Measurements from ENCODE around the gene MAD2L2. TPM values are rescaled to one million over a fixed set of nuclear protein-coding genes. Genes with fewer than 3 reads are reported as not detected.

The MAD2L2 gene
- polyA plus RNA-seq, 2 donors = 8.1 to 18.5 TPM

DNA sequence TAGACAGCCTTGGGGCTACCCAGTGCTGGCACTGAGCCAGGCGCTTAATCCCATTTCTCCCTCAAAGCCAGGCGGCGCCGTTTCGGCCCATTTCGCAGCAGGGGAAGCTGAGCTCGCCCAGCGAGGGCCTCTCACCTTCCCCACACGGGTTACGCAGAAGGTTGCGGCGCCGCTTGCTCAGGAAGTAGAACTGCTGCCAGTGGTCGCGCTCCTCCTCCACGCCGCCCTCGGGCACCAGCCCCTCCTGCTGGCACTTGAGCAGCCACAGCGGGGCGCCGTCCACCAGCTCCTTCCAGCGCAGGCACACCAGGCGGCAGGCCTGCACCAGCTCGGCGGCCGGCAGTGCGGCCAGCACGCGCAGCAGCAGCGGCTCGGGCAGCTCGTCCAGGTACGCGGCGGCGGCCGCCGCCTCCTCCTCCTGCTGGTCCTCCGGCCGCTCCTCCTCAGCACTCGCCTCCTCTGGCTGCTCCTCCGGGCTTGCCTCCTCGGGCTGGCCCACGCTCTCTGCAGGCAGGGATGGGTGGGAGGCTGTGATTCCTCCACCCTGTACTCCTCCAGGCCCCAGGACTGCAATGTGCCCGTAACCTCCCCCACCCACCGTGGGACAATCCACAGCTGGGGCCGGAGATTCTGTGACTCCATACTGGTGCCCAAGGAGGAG lies 30.5 kb downstream of the MAD2L2 start:
- 24 to 39% methylated on average over 39 to 47 of the region's 47 CpGs for WGBS, 2 donors
- Histone ChIP-seq H3K36me3 (ENCODE audit: control insufficient read depth in 2 of 2, insufficient read depth in 2 of 2, low read length in 1 of 2) (no peaks in the 10 kb centered on the region), H3K4me3 (ENCODE audit: low read depth in 1 of 2, low read length in 2 of 2) (no peak overlapping the region), H3K27me3 (ENCODE audit: control insufficient read depth in 1 of 2, insufficient read depth in 2 of 2, low read length in 2 of 2) (no peaks in the 10 kb centered on the region), H3K9me3 (ENCODE audit: control insufficient read depth in 2 of 2, insufficient read depth in 1 of 2, low read depth in 1 of 2, low read length in 1 of 2) (no peaks in the 10 kb centered on the region), H3K27ac (ENCODE audit: low read depth in 2 of 2, low read length in 1 of 2) (no peak overlapping the region), H3K4me1 (ENCODE audit: control insufficient read depth in 2 of 2, insufficient read depth in 2 of 2, low read length in 1 of 2) (peaks cover 8 to 11% of the 10 kb centered on the region in 2 donors)

DNA sequence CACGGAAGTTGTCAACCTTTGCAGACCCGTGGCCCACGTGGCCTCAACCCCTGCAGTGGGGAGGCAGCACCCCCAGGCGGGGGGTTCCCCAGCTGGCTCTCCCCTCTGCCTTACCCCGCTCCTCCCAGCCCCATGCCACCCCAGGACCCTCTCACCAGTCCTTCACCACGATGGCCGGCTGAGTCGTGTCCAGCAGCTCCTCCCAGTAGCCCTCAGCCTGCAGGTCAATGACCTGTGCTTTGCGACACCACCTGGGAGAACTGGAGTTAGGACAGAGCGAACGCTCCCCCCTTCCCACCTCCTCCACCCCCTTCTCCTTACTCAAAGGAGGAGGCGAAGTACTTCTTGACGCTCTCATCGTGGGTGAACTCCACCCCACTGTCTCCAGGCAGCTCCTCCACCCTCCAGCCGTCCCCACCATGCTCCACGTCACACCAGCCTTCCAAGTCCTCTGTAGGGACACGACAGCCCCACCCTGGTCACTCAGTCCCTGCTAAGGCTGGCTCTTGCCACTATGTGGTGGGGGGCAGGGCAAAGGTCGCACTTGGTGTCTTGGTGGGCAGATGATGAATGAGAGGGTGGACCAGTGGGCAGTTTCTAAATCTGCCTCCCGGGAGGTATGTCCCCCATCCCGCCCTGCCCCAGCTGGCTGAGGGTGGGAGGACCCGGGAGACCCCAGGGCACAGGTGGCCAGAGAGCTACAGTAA lies 31.2 kb downstream of the MAD2L2 start:
- no peaks in the 10 kb centered on the region for H3K9me3 ChIP-seq (ENCODE audit: control insufficient read depth in 2 of 2, insufficient read depth in 1 of 2, low read depth in 1 of 2, low read length in 1 of 2)
- H3K4me1 ChIP-seq (ENCODE audit: control insufficient read depth in 2 of 2, insufficient read depth in 2 of 2, low read length in 1 of 2) = peaks cover 8% of the 10 kb centered on the region in 2 donors
- H3K27ac ChIP-seq (ENCODE audit: low read depth in 2 of 2, low read length in 1 of 2) = no peak overlapping the region
- H3K4me3 ChIP-seq (ENCODE audit: low read depth in 1 of 2, low read length in 2 of 2) = no peak overlapping the region
- 45 to 61% methylated on average over 21 of the region's 21 CpGs for WGBS, 2 donors
- H3K27me3 ChIP-seq (ENCODE audit: control insufficient read depth in 1 of 2, insufficient read depth in 2 of 2, low read length in 2 of 2) = no peaks in the 10 kb centered on the region
- H3K36me3 ChIP-seq (ENCODE audit: control insufficient read depth in 2 of 2, insufficient read depth in 2 of 2, low read length in 1 of 2) = no peaks in the 10 kb centered on the region

DNA sequence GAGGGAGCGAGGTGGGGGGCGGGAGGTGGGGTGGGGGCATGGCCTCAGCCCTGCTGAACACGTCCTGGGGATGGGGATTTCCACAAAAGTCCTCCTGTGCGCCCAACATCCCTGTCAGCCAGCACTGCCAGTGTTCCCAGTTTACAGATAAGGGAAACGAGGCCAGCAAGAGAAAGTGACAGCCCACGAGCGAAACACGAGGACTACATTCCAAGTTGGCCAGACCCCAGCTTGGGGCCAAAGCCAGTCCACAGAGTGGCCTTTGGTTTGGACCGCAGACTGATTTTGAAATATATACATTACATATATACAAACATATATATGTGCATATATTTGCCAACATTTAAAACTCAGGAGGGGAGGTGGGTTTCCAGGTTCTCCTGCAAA lies 31.7 kb downstream of the MAD2L2 start:
- Histone ChIP-seq H3K36me3 (ENCODE audit: control insufficient read depth in 2 of 2, insufficient read depth in 2 of 2, low read length in 1 of 2) (no peaks in the 10 kb centered on the region), H3K27ac (ENCODE audit: low read depth in 2 of 2, low read length in 1 of 2) (no peak overlapping the region), H3K4me1 (ENCODE audit: control insufficient read depth in 2 of 2, insufficient read depth in 2 of 2, low read length in 1 of 2) (peaks cover 8% of the 10 kb centered on the region in 2 donors), H3K27me3 (ENCODE audit: control insufficient read depth in 1 of 2, insufficient read depth in 2 of 2, low read length in 2 of 2) (no peaks in the 10 kb centered on the region), H3K9me3 (ENCODE audit: control insufficient read depth in 2 of 2, insufficient read depth in 1 of 2, low read depth in 1 of 2, low read length in 1 of 2) (no peaks in the 10 kb centered on the region), H3K4me3 (ENCODE audit: low read depth in 1 of 2, low read length in 2 of 2) (no peak overlapping the region)
- WGBS, 2 donors = 24 to 38% methylated on average over 9 of the region's 9 CpGs

DNA sequence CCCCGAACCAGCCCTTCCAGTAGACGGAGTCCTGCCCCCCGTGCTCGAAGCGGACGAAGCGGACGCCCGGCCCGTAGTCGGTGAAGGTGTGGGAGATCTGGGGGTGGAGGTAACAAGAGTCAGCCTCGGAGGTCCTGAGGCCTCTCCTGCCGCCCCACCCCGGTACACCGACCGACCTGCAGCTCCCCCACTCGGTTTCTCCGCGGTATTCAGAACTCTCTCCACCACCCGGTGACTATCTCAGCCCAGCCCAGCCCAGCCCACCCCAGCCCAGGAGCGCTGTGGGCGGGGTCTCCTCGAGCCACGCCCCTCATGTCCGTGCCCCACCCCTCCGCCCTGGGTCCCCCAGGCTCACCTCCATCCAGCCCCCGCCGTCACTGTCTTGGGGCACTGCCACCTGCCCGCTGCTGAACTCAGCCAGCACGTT lies 32.2 kb downstream of the MAD2L2 start:
- no peaks in the 10 kb centered on the region for H3K27me3 ChIP-seq (ENCODE audit: control insufficient read depth in 1 of 2, insufficient read depth in 2 of 2, low read length in 2 of 2)

DNA sequence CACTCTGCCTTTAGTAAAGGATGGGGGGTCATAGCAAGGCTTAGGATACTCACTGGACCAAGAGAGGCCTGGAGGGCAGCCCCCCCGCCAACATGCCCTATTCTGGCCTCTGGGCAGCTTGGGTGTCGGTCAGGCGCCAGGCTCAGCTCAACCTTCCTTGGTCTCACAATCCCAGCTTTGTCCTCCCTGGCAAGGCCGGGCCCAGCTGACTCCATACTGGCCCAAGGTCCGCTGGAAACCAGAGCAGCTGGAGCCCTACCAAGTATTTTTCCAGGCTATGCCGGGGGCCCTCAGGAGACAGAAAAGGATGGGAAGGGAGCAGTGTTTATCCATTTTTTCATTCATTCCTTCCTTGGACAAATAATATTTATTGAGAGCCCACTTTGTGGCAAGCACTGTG lies 32.9 kb downstream of the MAD2L2 start:
- Histone ChIP-seq H3K4me3 (ENCODE audit: low read depth in 1 of 2, low read length in 2 of 2) (no peak overlapping the region), H3K36me3 (ENCODE audit: control insufficient read depth in 2 of 2, insufficient read depth in 2 of 2, low read length in 1 of 2) (no peaks in the 10 kb centered on the region), H3K9me3 (ENCODE audit: control insufficient read depth in 2 of 2, insufficient read depth in 1 of 2, low read depth in 1 of 2, low read length in 1 of 2) (no peaks in the 10 kb centered on the region), H3K27ac (ENCODE audit: low read depth in 2 of 2, low read length in 1 of 2) (no peak overlapping the region), H3K4me1 (ENCODE audit: control insufficient read depth in 2 of 2, insufficient read depth in 2 of 2, low read length in 1 of 2) (peaks cover 4 to 8% of the 10 kb centered on the region in 2 donors), H3K27me3 (ENCODE audit: control insufficient read depth in 1 of 2, insufficient read depth in 2 of 2, low read length in 2 of 2) (no peaks in the 10 kb centered on the region)
- WGBS, 2 donors = 69 to 73% methylated on average over 6 of the region's 6 CpGs

More for the DNA sequence above, 32.2 kb downstream of the MAD2L2 start:
- Histone ChIP-seq H3K36me3 (ENCODE audit: control insufficient read depth in 2 of 2, insufficient read depth in 2 of 2, low read length in 1 of 2) (no peaks in the 10 kb centered on the region), H3K4me1 (ENCODE audit: control insufficient read depth in 2 of 2, insufficient read depth in 2 of 2, low read length in 1 of 2) (peaks cover 7 to 8% of the 10 kb centered on the region in 2 donors), H3K27ac (ENCODE audit: low read depth in 2 of 2, low read length in 1 of 2) (no peak overlapping the region), H3K4me3 (ENCODE audit: low read depth in 1 of 2, low read length in 2 of 2) (no peak overlapping the region), H3K9me3 (ENCODE audit: control insufficient read depth in 2 of 2, insufficient read depth in 1 of 2, low read depth in 1 of 2, low read length in 1 of 2) (no peaks in the 10 kb centered on the region)
- 31 to 38% methylated on average over 28 to 30 of the region's 30 CpGs for WGBS, 2 donors

DNA sequence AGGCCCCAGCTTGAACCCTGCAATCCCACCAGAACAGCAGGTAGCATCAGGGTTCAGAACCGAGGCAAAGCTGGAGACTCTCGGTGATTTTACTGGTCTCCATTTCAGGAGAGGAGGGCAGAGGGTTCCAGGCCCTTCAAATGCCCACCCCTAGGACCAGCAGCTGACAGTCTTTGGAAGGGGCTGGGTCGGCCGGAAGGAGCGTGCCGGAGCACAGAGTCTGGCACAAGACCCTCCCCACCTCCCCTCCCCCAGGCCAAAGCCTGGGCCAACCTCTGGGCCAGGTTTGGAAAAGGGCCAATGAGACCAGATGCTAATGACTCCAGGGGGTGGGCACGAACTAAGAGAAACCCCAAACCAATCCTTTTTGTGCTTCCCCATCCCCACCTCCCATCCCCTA lies 33.6 kb downstream of the MAD2L2 start:
- no peaks in the 10 kb centered on the region for H3K9me3 ChIP-seq (ENCODE audit: control insufficient read depth in 2 of 2, insufficient read depth in 1 of 2, low read depth in 1 of 2, low read length in 1 of 2)
- WGBS, 2 donors = 79 to 83% methylated on average over 7 of the region's 7 CpGs
- no peaks in the 10 kb centered on the region for H3K36me3 ChIP-seq (ENCODE audit: control insufficient read depth in 2 of 2, insufficient read depth in 2 of 2, low read length in 1 of 2)
- no peak overlapping the region for H3K4me3 ChIP-seq (ENCODE audit: low read depth in 1 of 2, low read length in 2 of 2)
- H3K4me1 ChIP-seq (ENCODE audit: control insufficient read depth in 2 of 2, insufficient read depth in 2 of 2, low read length in 1 of 2) = peaks cover 4 to 8% of the 10 kb centered on the region in 2 donors
- H3K27me3 ChIP-seq (ENCODE audit: control insufficient read depth in 1 of 2, insufficient read depth in 2 of 2, low read length in 2 of 2) = no peaks in the 10 kb centered on the region
- no peak overlapping the region for H3K27ac ChIP-seq (ENCODE audit: low read depth in 2 of 2, low read length in 1 of 2)

DNA sequence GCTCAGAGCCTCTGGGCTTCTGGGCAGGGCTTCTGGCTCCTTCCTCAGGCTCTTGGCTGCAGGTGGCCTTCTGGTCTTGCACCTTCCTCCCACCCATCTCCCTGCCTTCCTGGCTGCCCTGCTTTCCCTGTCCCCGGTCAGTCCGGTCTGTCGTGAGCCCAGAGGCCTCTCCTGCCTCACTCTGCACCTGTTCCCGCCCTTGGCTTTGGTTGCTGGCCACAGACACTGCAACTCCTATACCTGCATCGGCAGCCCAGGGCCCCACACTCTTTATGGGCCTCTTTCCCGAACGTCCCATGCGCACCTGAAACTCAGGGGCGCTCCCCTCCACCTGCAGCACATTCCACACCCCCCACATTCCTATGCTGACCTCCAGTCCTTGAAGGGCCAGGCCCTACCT lies 34.6 kb downstream of the MAD2L2 start:
- Histone ChIP-seq H3K4me3 (ENCODE audit: low read depth in 1 of 2, low read length in 2 of 2) (no peak overlapping the region), H3K27ac (ENCODE audit: low read depth in 2 of 2, low read length in 1 of 2) (no peak overlapping the region), H3K36me3 (ENCODE audit: control insufficient read depth in 2 of 2, insufficient read depth in 2 of 2, low read length in 1 of 2) (no peaks in the 10 kb centered on the region), H3K27me3 (ENCODE audit: control insufficient read depth in 1 of 2, insufficient read depth in 2 of 2, low read length in 2 of 2) (no peaks in the 10 kb centered on the region), H3K9me3 (ENCODE audit: control insufficient read depth in 2 of 2, insufficient read depth in 1 of 2, low read depth in 1 of 2, low read length in 1 of 2) (no peaks in the 10 kb centered on the region), H3K4me1 (ENCODE audit: control insufficient read depth in 2 of 2, insufficient read depth in 2 of 2, low read length in 1 of 2) (peaks cover 4 to 8% of the 10 kb centered on the region in 2 donors)
- 86 to 91% methylated on average over 9 of the region's 9 CpGs for WGBS, 2 donors

DNA sequence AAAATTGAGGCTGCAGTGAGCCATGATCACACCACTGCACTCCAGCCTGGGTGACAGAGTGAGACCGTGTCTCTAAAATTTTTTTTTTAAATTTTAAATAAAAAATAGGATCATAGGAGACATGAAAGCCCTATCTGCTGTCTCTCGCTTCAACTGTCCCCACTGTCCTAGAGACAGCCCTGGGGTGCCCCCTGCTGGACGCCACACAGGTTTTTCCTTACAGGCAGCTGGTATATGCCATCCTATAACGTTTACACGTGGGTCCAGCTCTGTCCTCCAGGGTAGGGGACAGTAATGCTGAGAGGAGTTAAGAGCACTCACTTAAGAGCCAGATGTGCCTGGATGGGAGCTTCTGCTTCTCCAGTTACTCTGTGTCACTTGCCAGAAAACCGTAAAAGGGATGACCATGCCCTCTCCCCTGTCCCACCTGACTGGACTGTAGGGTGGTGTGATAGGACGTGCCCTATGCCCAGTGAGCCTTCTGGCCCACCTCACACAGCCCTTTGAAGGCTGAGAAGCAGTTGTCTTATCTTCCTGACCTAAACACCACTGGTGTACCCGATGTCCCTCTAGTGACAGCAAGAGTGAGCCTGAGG lies 35.2 kb downstream of the MAD2L2 start:
- WGBS, 2 donors = 32 to 42% methylated on average over 8 of the region's 8 CpGs
- Histone ChIP-seq H3K4me1 (ENCODE audit: control insufficient read depth in 2 of 2, insufficient read depth in 2 of 2, low read length in 1 of 2) (peaks cover 4 to 8% of the 10 kb centered on the region in 2 donors), H3K36me3 (ENCODE audit: control insufficient read depth in 2 of 2, insufficient read depth in 2 of 2, low read length in 1 of 2) (no peaks in the 10 kb centered on the region), H3K9me3 (ENCODE audit: control insufficient read depth in 2 of 2, insufficient read depth in 1 of 2, low read depth in 1 of 2, low read length in 1 of 2) (no peaks in the 10 kb centered on the region), H3K27me3 (ENCODE audit: control insufficient read depth in 1 of 2, insufficient read depth in 2 of 2, low read length in 2 of 2) (no peaks in the 10 kb centered on the region), H3K27ac (ENCODE audit: low read depth in 2 of 2, low read length in 1 of 2) (no peak overlapping the region), H3K4me3 (ENCODE audit: low read depth in 1 of 2, low read length in 2 of 2) (no peak overlapping the region)

DNA sequence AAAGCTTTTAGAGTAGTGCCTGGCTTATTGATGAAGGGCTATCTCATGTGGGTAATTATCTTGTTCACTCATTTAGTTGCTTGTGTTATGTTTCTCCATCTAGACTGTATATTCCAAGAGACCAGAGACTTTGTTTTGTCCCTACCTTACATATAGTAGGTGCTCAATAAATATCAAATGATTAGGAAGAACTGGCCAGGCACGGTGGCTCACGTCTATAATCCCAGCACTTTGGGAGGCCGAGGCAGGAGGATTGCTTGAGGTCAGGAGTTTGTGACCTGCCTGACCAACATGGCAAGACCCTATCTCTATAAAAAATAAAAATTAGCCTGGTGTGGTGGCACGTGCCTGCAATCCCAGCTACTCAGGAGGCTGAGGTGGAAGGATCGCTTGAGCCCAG lies 35.7 kb downstream of the MAD2L2 start:
- no peak overlapping the region for H3K4me3 ChIP-seq (ENCODE audit: low read depth in 1 of 2, low read length in 2 of 2)
- H3K36me3 ChIP-seq (ENCODE audit: control insufficient read depth in 2 of 2, insufficient read depth in 2 of 2, low read length in 1 of 2) = no peaks in the 10 kb centered on the region
- H3K4me1 ChIP-seq (ENCODE audit: control insufficient read depth in 2 of 2, insufficient read depth in 2 of 2, low read length in 1 of 2) = peaks cover 4 to 8% of the 10 kb centered on the region in 2 donors
- no peak overlapping the region for H3K27ac ChIP-seq (ENCODE audit: low read depth in 2 of 2, low read length in 1 of 2)
- no peaks in the 10 kb centered on the region for H3K9me3 ChIP-seq (ENCODE audit: control insufficient read depth in 2 of 2, insufficient read depth in 1 of 2, low read depth in 1 of 2, low read length in 1 of 2)
- WGBS, 2 donors = 90 to 92% methylated on average over 5 of the region's 5 CpGs
- no peaks in the 10 kb centered on the region for H3K27me3 ChIP-seq (ENCODE audit: control insufficient read depth in 1 of 2, insufficient read depth in 2 of 2, low read length in 2 of 2)
